ENCODE data around the gene ITPK1.

DNA sequence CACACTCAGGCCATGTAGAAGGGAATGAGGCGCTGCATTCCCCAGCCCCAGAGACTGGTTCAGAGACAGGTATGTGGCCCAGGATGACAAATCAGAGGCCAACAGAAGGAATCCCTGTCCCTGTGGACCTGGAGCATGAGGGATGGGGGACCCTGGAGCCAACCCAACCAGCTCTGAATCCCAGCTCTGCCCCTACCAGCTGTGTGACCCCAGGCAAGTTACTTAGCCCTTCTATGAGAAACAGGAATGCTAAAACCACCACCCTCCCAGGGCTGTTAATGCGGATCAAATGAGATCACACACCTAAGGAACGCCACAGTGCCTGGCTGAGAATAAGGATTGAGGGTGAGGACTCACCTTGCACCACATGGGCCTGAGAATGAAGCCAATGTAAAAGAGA lies 15.6 kb downstream of the ITPK1 start:
- TF ChIP-seq, protein P1, sequence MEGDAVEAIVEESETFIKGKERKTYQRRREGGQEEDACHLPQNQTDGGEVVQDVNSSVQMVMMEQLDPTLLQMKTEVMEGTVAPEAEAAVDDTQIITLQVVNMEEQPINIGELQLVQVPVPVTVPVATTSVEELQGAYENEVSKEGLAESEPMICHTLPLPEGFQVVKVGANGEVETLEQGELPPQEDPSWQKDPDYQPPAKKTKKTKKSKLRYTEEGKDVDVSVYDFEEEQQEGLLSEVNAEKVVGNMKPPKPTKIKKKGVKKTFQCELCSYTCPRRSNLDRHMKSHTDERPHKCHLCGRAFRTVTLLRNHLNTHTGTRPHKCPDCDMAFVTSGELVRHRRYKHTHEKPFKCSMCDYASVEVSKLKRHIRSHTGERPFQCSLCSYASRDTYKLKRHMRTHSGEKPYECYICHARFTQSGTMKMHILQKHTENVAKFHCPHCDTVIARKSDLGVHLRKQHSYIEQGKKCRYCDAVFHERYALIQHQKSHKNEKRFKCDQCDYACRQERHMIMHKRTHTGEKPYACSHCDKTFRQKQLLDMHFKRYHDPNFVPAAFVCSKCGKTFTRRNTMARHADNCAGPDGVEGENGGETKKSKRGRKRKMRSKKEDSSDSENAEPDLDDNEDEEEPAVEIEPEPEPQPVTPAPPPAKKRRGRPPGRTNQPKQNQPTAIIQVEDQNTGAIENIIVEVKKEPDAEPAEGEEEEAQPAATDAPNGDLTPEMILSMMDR (conservative IDR thresholded peaks at IDR 0.05) = no peak
- no peak for TF ChIP-seq ZFX (IDR thresholded peaks at IDR 0.05)
